Measurements from ENCODE around the gene HOXB6.

- no peak for TF ChIP-seq POLR2A (IDR thresholded peaks at IDR 0.05)
- no peak for TF ChIP-seq CTCF (IDR thresholded peaks at IDR 0.05)
These were observed 28.1 kb downstream of the HOXB6 start for GRCh38 chr17:48576479-48577309.

Data from uterus (tissue), 2 donors.